Lung (tissue), 12 donors: ENCODE measurements around the gene RSBN1. TPM values are rescaled to one million over a fixed set of nuclear protein-coding genes. Genes with fewer than 3 reads are reported as not detected.

ENCODE experiments used
- ATAC-seq: fragments of 200-7000 bp; cut with Tn5 transposase; one replicate; pipeline ENCODE4 v1.9.1; 2020; ENCODE audit warnings: moderate number of reproducible peaks; ENCODE audit not compliant: insufficient read depth, low FRiP score
- DNase-seq, 3 donors: peaks; one replicate each; pipeline ENCODE4 v3.0.0-alpha.2; 2013 to 2017
- H3K27ac ChIP-seq, 2 donors: one replicate each; pipeline ENCODE4 v1.5.1; 2013; ENCODE audit warnings: mild to moderate bottlenecking in 2 of 2, moderate library complexity in 2 of 2, control low read depth in 1 of 2, inconsistent platforms in 1 of 2, low read depth in 1 of 2, low read length in 1 of 2
- H3K27me3 ChIP-seq, 3 donors: one replicate each; pipeline ENCODE4 v1.5.1; 2013; ENCODE audit warnings: low read length in 2 of 3; ENCODE audit not compliant: control insufficient read depth in 3 of 3, insufficient read depth in 3 of 3
- H3K36me3 ChIP-seq, 4 donors: one replicate each; pipeline ENCODE4 v1.5.1; 2013; ENCODE audit warnings: low read length in 4 of 4, mild to moderate bottlenecking in 1 of 4, moderate library complexity in 1 of 4; ENCODE audit not compliant: control insufficient read depth in 4 of 4, insufficient read depth in 4 of 4
- H3K4me1 ChIP-seq, 5 donors: one replicate each; pipeline ENCODE4 v1.5.1; 2013; ENCODE audit warnings: low read length in 5 of 5, mild to moderate bottlenecking in 2 of 5, moderate library complexity in 1 of 5; ENCODE audit not compliant: control insufficient read depth in 5 of 5, insufficient read depth in 5 of 5
- H3K4me3 ChIP-seq: one replicate; pipeline ENCODE4 v1.5.1; 2013; ENCODE audit warnings: mild to moderate bottlenecking, control low read depth, moderate library complexity
- H3K9ac ChIP-seq, 2 donors: one replicate each; pipeline ENCODE4 v1.5.1; 2013; ENCODE audit warnings: low read length in 2 of 2, control low read depth in 1 of 2; ENCODE audit not compliant: insufficient read depth in 1 of 2
- H3K9me3 ChIP-seq, 4 donors: one replicate each; pipeline ENCODE4 v1.5.1; 2013; ENCODE audit warnings: low read length in 3 of 4, mild to moderate bottlenecking in 1 of 4, moderate library complexity in 1 of 4; ENCODE audit not compliant: control insufficient read depth in 4 of 4, insufficient read depth in 3 of 4
- WGBS, 2 donors: extraction: QIAGEN DNeasy Blood & Tissue Kit; methylation state at CpG; one replicate each; pipeline ENCODE4 v1.1.7; 2013; 5-methylcytosine and 5-hydroxymethylcytosine counted together
- polyA plus RNA-seq, 2 donors: library from polyadenylated mRNA; stranded (reverse); fragments of 200-250 nt; gene quantifications; one replicate each; pipeline ENCODE4 v1.2.1, GENCODE V29; 2013
- total RNA-seq, 2 donors: library from RNA; depleted of rRNA in 1 of 2; stranded (reverse); fragments of >200 nt in 1 of 2; gene quantifications; one replicate each; pipeline ENCODE4 v1.2.1, GENCODE V29; 2014 to 2021
- TF ChIP-seq, protein P1 (sequence below): IDR thresholded peaks from 2 replicates; pipeline ENCODE4 v1.5.1; 2012; ENCODE audit warnings: mild to moderate bottlenecking; ENCODE audit errors: control extremely low read depth, extremely low read depth
- donor health status: control.
- donor health status: control.
- donor health status: Bipolar disorder and iron deficiency.
- donor health status: healthy.
- donor health status: DM: yes; HTN: yes; CAD: no.

The RSBN1 gene
- total and polyA plus RNA-seq, 4 donors: 4.4 to 39.0 (median 12.5) TPM

DNA sequence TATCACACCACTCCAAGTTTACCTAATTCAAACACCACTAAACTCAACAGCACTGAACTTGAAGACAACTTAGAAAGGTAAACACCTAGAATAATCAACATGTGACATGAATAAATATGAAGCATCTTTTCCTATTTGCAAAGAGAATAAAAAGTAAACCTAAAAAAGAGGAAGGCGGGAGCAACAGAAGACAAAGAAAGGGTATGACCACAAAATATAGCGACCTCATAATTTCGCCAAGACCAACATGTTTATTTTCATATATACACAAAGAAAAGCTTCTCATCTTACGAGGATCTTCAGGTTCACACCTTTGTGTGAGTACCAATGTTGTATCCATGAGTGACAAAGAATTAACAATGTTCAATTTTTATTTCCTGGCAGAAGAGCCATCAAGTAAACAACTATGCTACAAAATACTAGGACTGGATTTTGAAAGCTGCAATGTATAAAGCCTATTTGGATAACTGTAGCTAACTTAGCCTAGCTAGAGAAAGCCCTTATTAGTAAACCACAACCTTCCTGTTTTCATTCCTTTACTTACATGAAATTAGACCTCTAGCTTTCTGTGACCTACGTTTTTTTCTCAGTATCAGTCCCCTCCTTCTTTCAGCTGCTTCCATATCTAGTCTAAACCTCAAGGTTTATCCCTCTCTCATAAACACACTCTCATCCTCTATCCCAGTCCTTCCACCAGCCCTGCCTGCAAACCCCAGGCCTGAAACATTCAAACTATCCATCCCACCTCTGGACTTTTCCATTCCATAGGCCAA lies 31.7 kb downstream of the RSBN1 start:
- H3K36me3 ChIP-seq: peaks cover 0 to 9% (median 4%) of the 10 kb centered on the region in 4 donors
- H3K27ac ChIP-seq: no peak overlapping the region
- H3K9me3 ChIP-seq: no peaks in the 10 kb centered on the region
- DNase-seq (no peak), ATAC-seq (no peak)
- H3K4me3 ChIP-seq: no peak overlapping the region
- TF ChIP-seq, protein P1, sequence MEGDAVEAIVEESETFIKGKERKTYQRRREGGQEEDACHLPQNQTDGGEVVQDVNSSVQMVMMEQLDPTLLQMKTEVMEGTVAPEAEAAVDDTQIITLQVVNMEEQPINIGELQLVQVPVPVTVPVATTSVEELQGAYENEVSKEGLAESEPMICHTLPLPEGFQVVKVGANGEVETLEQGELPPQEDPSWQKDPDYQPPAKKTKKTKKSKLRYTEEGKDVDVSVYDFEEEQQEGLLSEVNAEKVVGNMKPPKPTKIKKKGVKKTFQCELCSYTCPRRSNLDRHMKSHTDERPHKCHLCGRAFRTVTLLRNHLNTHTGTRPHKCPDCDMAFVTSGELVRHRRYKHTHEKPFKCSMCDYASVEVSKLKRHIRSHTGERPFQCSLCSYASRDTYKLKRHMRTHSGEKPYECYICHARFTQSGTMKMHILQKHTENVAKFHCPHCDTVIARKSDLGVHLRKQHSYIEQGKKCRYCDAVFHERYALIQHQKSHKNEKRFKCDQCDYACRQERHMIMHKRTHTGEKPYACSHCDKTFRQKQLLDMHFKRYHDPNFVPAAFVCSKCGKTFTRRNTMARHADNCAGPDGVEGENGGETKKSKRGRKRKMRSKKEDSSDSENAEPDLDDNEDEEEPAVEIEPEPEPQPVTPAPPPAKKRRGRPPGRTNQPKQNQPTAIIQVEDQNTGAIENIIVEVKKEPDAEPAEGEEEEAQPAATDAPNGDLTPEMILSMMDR: no peak
- WGBS, 2 donors: 35 to 57% methylated on average over 5 of the region's 5 CpGs
- no peak overlapping the region for H3K9ac ChIP-seq
- H3K27me3 ChIP-seq: no peaks in the 10 kb centered on the region
- peaks cover 5 to 26% (median 8%) of the 10 kb centered on the region in 5 donors for H3K4me1 ChIP-seq

DNA sequence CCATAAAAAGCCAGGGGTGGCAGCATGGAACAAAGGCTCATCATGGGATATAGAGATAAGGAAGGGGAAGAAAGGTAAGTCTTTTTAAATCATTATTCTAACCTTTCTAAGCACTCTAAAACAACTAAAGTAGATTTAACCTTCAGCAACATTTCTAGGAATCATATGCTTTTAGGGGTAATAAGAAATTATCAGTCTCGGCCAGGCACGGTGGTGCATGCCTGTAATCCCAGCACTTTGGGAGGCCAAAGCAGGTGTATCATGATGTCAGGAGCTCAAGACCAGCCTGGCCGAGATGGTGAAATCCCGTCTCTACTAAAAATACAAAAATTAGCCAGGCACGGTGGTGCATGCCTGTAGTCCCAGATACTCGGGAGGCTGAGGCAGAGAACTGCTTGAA lies 32.7 kb downstream of the RSBN1 start:
- Histone ChIP-seq H3K36me3 (peaks cover 0 to 9% (median 5%) of the 10 kb centered on the region in 4 donors), H3K27me3 (no peaks in the 10 kb centered on the region), H3K4me1 (peaks cover 5 to 26% (median 8%) of the 10 kb centered on the region in 5 donors), H3K9me3 (no peaks in the 10 kb centered on the region), H3K9ac (no peak overlapping the region), H3K27ac (no peak overlapping the region), H3K4me3 (no peak overlapping the region)
- 94 to 97% methylated on average over 6 of the region's 6 CpGs for WGBS, 2 donors
- TF ChIP-seq, protein P1: no peak
- ATAC-seq (no peak), DNase-seq (no peak)

DNA sequence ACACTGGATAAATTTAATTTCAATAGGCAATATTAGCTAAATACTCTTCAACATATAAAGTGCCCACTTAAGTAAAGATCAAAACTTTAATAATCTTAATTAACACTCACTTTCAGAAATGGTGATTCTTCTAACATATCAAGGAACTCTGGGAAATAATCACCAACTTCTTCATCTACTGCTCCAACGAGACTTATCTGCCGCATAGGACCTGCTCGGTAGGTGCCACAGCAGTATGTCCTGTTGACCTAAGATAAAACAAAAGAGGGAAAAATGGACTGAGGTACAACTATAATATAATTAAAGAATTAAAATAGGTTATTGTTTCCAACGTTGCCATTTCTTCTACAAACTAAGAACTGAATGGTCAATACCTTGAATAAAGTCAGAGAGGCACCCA lies 34.7 kb downstream of the RSBN1 start:
- no peak overlapping the region for H3K9ac ChIP-seq
- no peak overlapping the region for H3K4me3 ChIP-seq
- H3K9me3 ChIP-seq: no peaks in the 10 kb centered on the region
- TF ChIP-seq, protein P1: no peak
- H3K27me3 ChIP-seq: no peaks in the 10 kb centered on the region
- no peak overlapping the region for H3K27ac ChIP-seq
- DNase-seq (no peak), ATAC-seq (no peak)
- 90 to 91% methylated on average over 4 of the region's 4 CpGs for WGBS, 2 donors
- peaks cover 0 to 11% (median 7%) of the 10 kb centered on the region in 4 donors for H3K36me3 ChIP-seq
- peaks cover 0 to 12% (median 1%) of the 10 kb centered on the region in 5 donors for H3K4me1 ChIP-seq
